ENCODE measurements around the gene MAP2K1.

GRCh38 chr15:66389859-66390381 is 3.2 kb downstream of the MAP2K1 start:
- TF ChIP-seq CTCF (conservative IDR thresholded peaks at IDR 0.05), result no peak
- no peak for TF ChIP-seq ZFX (IDR thresholded peaks at IDR 0.05)
